ENCODE results near the gene ZNF587B.
"Not testable (repeated sequence)": the region's sequence is repeated elsewhere in the genome, so short reads cannot be mapped to it uniquely, and the experiment has no call there.

Gene ZNF587B

DNA sequence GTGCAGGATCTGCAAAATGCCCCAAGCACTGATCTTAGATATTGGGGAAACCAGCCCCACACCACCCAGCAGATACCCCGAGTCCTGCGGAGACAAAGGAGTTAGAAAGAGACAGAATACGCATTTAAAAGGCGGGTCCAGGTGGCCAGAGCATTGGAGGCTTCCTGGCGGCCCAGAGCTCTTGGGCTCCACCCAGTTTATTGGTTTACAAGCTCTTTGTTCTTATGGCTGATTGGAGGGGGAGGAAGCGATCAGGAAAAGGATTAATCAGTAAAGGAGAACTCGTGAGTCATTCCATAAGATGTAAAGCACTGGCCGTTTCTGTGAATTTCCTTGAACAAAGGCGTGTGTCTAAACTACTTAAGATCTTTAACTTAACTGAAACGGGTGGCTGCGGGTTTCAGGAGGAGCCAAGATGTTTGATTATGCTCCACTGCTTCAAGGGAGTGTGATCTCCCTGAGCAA is 20.5 kb downstream of the ZNF587B start:
- H3K27ac ChIP-seq: no peak overlapping the region
- TF ChIP-seq CTCF (IDR thresholded peaks at IDR 0.05): no peak
- no peak for TF ChIP-seq ZFX (IDR thresholded peaks at IDR 0.05; ENCODE audit: borderline replicate concordance)

DNA sequence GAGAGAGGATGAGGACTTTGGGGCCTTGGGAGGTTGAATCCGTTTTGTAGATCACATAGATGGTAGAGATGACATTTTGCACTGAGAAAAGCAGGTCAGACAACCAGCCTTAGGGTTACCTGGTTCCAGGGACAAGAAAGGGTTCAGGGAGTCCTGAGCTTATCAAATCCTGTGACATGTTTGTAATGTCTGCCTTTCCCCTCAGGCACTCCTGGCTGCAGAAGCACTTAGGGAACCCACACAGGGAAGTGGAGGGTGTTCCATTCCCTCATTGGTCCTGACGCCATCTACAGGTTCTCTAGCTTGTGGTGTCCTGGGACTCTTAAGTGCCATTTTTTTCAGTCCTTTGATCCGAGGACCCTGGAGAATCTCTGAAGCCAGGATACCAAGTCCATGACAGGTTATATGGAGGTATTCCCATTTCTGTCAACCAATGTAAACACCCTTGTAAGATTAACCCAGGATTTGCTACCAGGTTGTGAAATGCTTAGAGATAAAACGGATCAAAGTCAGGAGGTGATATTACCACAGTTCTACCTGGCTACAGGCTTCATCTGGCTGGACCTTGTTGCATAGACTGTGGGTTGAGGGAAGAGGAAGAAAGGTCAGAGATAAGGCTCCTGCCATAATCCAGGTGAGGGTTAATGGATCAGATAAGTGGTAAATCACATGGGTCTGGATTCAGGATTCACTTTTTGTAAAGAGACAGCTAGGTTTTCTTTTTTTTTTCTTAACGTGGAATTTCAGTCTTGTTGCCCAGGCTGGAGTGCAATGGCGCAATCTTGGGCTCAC is 21.9 kb downstream of the ZNF587B start:
- not testable (repeated sequence) for H3K27ac ChIP-seq

DNA sequence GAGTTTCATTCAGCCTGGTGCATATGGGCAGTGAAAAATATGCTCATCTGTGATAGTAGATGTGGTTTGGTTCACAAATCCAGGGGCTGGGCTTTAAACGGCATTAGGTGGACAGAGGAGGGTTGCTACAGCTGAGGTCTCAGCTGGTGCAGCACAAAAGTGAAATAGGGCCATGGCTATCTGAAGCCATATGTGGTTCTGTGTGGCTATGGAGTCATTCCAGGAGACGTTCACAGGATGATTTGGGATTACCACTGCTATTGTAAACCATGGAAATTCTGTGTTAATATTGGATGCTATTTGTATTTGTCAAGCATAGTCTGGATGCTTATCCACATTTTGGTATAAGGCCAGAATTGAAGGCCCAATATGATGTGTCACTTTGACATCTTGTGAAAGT is 24.0 kb downstream of the ZNF587B start:
- H3K27ac ChIP-seq: not testable (repeated sequence)

DNA sequence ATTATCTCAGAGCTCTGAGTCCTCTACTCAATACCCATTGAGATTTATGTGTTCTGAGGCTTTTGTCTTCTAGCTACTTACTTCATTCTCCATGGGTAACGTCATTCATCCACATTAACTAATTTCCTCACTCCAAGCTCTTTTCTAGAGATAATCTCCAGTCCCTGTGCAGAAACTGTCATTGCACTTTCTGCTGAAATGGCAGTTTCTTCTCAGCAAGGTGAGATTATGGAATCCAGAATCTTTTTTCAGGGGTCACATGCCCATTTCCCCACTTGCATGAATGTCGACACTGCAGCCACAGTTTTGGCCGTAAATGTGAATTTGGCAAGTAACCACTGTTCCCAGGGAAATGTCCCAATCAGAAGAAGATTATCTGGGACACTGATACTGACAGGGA is 32.3 kb downstream of the ZNF587B start:
- not testable (repeated sequence) for H3K27ac ChIP-seq

DNA sequence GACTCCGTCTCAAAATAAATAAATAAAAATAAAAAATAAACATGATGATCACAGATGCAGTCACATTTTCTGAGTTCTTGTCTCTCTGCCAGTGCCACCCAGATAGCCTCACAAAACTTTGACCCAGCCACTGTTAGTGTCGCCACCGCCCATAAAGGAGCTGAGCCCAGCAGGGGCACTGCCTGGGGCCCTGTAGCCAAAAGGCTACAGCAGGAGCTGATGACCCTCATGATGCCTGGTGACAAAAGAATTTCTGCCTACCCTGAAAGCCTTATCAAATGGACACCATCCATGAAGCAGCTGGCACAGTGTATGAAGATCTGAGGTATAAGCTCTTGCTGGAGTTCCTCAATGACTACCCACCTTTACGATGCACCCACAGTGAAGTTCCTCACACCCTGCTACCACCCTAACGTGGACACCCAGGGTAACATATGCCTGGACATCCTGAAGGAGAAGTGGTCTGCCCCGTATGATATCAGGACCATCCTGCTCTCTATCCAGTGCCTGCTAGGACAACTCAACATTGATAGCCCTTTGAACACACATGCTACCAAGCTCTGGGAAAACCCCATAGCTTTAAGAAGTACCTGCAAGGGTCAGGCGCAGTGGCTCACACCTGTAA is 37.9 kb downstream of the ZNF587B start:
- TF ChIP-seq CTCF (IDR thresholded peaks at IDR 0.05): no peak

DNA sequence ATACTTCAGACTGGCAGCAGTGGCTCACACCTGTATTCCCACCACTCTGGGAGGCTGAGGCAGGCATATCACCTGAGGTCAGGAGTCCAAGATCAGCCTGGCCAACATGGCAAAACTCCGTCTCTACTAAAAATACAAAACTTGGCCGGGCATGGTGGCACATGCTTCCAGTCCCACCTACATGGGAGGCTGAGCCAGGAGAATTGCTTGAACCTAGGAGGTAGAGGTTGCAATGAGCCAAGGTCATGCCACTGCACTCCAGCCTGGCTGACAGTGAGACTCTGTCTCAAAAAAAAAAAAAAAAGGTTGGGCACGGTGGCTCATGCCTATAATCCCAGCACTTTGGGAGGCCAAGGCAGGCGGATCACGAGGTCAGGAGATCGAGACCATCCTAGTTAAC is 39.6 kb downstream of the ZNF587B start:
- H3K27ac ChIP-seq: not testable (repeated sequence)

More for the DNA sequence above, 37.9 kb downstream of the ZNF587B start:
- no peak overlapping the region for H3K27ac ChIP-seq

DNA sequence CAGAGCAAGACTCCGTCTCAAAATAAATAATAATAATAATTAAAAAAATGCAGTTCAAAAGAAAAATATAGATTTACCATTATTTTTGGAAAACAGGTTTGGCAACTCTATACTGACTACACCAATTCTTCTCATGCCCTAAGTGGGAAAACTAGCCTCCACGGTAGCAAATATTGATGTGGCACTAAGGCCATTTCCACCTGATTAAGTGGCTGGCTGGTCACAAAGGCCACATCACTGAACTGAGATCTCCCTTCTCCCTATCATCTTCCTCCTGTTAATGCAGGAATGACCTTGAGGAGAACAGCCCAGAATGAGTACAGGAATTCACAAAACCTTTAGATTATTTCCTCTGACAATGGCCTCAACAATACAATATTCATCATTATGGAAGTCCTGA is 40.1 kb downstream of the ZNF587B start:
- H3K27ac ChIP-seq: no peak overlapping the region
- no peak for TF ChIP-seq CTCF (IDR thresholded peaks at IDR 0.05)
- no peak for TF ChIP-seq ZFX (IDR thresholded peaks at IDR 0.05; ENCODE audit: borderline replicate concordance)

DNA sequence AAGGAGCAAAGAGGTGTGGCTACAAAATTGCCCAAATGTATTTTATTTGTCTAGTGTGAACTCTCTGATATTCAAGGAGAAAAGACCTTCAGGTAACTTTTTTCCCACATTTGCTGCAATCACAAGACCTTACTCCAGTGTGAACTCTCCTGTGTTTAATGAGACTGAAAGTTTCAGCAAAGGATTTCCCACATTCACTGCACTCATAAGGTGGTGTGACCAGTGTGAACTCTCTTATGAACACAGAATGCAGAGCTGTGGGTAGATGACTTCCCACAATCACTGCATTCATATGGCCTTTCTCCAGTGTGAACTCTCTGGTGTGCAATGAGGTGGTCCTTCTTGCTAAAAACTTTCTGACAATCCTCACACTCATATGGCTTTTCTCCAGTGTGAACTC is 42.4 kb downstream of the ZNF587B start:
- TF ChIP-seq ZFX (IDR thresholded peaks at IDR 0.05; ENCODE audit: borderline replicate concordance) (no peak), CTCF (IDR thresholded peaks at IDR 0.05) (no peak)
- no peak overlapping the region for H3K27ac ChIP-seq

DNA sequence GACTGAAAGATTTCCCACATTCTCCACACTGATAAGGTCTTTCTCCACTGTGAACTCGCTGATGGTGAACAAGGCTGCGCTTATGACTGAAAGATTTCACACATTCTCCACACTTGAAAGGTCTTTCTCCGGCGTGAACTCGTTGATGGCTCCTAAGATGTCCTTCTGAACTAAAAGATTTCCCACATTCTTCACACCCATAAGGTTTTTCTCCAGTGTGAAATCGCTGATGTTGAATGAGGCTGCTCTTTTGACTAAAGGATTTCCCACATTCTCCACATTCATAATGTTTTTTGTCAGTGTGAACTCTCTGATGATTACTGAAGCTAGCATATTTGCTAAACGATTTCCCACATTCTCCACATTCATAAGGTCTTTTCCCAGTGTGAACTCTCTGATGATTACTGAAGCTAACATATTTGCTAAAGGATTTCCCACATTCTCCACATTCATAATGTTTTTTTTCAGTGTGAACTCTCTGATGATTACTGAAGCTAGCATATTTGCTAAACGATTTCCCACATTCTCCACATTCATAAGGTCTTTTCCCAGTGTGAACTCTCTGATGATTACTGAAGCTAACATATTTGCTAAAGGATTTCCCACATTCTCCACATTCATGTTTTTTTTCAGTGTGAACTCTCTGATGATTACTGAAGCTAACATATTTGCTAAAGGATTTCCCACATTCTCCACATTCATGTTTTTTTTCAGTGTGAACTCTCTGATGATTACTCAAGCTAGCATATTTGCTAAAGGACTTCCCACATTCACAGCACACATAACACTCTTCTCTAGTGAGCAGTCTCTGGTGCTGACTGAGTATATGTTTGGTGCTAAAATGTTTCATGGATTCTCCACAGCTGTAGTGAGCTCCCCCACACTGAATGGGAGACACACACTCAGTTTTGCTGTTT is 44.0 kb downstream of the ZNF587B start:
- not testable (repeated sequence) for H3K27ac ChIP-seq

DNA sequence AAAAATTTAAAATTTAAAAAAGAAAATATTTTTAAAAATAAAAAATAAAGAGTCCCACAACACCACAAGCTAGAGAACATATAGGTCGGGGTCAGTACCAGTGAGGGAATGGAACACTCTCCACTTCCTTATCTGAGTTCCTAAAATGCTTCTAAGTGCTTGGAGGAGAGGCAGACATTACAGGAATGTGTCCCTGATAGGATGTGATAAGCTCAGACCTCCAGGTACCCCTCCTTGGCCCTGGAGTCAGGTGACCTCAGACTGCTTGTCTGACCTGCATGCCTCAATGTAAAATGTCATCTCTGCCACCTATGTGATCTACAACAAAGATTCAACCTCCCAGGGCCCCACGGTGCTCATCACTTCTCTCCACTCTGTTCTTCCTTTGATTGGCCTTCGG is 55.9 kb downstream of the ZNF587B start:
- H3K27ac ChIP-seq: no peak overlapping the region
- no peak for TF ChIP-seq CTCF (IDR thresholded peaks at IDR 0.05)

Measured in 22Rv1 (cell line).